BJ (cell line): Measurements from ENCODE around the gene STK33. TPM values are rescaled to one million over a fixed set of nuclear protein-coding genes. Genes with fewer than 3 reads are reported as not detected.

Experiments used
- CTCF ChIA-PET: fragments of 350-600 bp; formaldehyde crosslinking; extraction: SDS; loops from one replicate; lab custom pipeline; 2021; ENCODE audit warnings: antibody characterized with exemption, inconsistent platforms; lab: Yijun Ruan, JAX
- POLR2A ChIA-PET: fragments of 300-600 bp; sonication (Branson Sonifier 250); formaldehyde crosslinking; extraction: SDS; loops from one replicate; lab custom pipeline; 2021; ENCODE audit warnings: antibody characterized with exemption; lab: Charles Lee
- DNase-seq: peaks from one replicate; pipeline ENCODE4 v3.0.0-alpha.2; 2011; ENCODE audit warnings: low read depth
- H3K27me3 ChIP-seq: 2 replicates; pipeline ENCODE4 v1.6.0; 2011; ENCODE audit warnings: low read length; ENCODE audit not compliant: control insufficient read depth, insufficient read depth
- H3K36me3 ChIP-seq: 2 replicates; pipeline ENCODE4 v1.5.1; 2011; ENCODE audit warnings: low read length; ENCODE audit not compliant: control insufficient read depth, insufficient read depth
- H3K4me3 ChIP-seq: 2 replicates; pipeline ENCODE4 v1.5.1; 2011; ENCODE audit warnings: low read depth, mild to moderate bottlenecking, control low read depth, low read length
- polyA plus RNA-seq: library from polyadenylated mRNA; depleted of rRNA; stranded (reverse); fragments of >200 nt; gene quantifications from 2 replicates; pipeline ENCODE4 v1.2.3, GENCODE V29; 2011
- TF ChIP-seq, protein P1 (sequence below): IDR thresholded peaks from 2 replicates; pipeline ENCODE4 v1.5.1; 2011; ENCODE audit warnings: low read depth, mild to moderate bottlenecking, control low read depth, inconsistent platforms, low read length, moderate library complexity; ENCODE audit not compliant: insufficient read depth

The STK33 gene
- polyA plus RNA-seq, 1 experiment, result 3.0 TPM

DNA sequence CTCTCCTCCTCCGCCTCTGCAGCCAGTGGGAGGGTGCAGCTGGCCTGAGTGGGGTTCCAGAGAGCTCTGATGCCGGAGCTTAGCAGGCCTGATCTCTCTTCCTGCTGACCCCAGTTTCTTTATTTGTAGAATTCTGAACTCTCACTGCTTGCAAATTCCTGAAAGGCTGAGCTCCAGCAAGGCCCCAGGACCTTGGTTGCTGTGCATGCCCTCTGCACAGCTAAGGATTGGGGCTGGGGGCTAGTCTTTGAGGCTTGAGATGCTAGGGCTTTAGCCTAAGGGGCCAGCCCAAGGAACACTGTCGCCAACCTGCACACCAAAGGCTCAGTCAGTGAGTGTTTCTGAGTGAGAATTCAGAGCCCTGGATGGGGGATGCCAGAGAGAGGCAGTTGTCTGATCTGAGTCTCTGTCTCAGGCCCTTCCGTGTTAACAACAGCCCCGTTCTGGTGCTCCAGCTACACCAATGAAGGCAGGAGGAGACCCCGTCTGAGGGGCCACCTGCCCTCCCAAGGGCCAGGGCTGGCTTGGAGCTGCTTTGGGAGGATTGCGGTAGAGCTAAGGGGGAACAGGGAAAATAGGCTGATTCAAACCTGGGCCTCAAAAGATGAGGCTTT, 224.3 kb downstream of the STK33 start:
- Histone ChIP-seq H3K36me3 (no peaks in the 10 kb centered on the region), H3K27me3 (peaks cover 7% of the 10 kb centered on the region), H3K4me3 (no peak overlapping the region)
- TF ChIP-seq, protein P1, sequence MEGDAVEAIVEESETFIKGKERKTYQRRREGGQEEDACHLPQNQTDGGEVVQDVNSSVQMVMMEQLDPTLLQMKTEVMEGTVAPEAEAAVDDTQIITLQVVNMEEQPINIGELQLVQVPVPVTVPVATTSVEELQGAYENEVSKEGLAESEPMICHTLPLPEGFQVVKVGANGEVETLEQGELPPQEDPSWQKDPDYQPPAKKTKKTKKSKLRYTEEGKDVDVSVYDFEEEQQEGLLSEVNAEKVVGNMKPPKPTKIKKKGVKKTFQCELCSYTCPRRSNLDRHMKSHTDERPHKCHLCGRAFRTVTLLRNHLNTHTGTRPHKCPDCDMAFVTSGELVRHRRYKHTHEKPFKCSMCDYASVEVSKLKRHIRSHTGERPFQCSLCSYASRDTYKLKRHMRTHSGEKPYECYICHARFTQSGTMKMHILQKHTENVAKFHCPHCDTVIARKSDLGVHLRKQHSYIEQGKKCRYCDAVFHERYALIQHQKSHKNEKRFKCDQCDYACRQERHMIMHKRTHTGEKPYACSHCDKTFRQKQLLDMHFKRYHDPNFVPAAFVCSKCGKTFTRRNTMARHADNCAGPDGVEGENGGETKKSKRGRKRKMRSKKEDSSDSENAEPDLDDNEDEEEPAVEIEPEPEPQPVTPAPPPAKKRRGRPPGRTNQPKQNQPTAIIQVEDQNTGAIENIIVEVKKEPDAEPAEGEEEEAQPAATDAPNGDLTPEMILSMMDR, result no peak
- no peak for DNase-seq
- ChIA-PET CTCF (interaction anchor here (0.6 to 0.7 kb wide), 2 partner anchors 14 to 489 kb away, joined by 3 to 7 read pairs; no protein-coding TSS in a partner anchor), POLR2A (no interaction called here)

- H3K4me3 ChIP-seq, result no peak overlapping the region
- TF ChIP-seq, protein P1, result no peak
- ChIA-PET POLR2A (no interaction called here), CTCF (interaction anchor here (0.6 to 1.0 kb wide), 2 partner anchors 14 to 106 kb away, joined by 3 read pairs; partner anchors contain the start of gene LMO1)
- no peak for DNase-seq
- H3K36me3 ChIP-seq, result no peaks in the 10 kb centered on the region
- peaks cover 7% of the 10 kb centered on the region for H3K27me3 ChIP-seq
Measured at GRCh38 chr11:8368772-8369171, 225.3 kb downstream of the STK33 start.

DNA sequence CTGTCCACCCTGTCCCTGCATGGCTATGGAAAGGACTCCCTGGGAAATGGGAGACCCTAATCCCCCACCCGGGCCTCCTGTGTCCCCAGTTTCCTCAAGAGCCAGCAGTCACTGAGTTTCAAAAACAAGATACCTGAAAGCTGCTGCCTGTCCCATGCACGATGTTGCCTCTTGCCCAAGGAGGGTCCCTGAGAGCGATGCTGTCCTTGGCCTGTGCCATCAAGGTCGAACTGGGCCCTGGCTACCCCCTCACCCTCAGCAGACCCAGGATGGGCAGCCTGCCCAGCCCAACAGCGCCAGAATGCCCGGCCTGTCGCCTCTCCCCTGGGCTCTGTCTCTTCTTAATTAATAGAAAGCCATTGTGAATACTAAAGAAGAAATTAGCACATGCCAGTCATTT, 225.8 kb downstream of the STK33 start:
- ChIA-PET CTCF (interaction anchor here (1.0 kb wide), 1 partner anchor 105 kb away, joined by 3 read pairs; the partner anchor contains the start of gene LMO1), POLR2A (no interaction called here)
- TF ChIP-seq, protein P1, result no peak
- no peak for DNase-seq
- Histone ChIP-seq H3K4me3 (no peak overlapping the region), H3K27me3 (peaks cover 7% of the 10 kb centered on the region), H3K36me3 (no peaks in the 10 kb centered on the region)

DNA sequence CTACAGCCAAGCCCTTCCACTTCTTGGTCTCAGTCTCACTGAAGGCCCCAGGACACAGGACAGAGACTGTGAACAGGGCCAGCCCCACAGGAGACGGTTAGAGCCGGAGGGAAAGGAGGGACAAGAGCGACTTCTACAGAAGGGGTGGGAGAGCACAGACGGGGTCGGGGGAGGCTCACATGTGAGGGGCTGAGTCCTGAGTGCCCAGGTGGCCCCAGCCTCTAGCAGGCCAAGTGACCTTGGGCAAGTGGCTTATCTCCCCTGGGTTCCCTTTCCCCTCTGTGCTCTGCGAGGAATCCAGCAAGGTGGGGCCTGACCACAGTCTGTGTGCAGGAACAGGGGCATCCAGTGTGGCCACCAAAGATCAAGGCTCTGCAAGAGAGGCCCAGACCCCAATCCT, 227.7 kb downstream of the STK33 start:
- Histone ChIP-seq H3K27me3 (peaks cover 7% of the 10 kb centered on the region), H3K36me3 (no peaks in the 10 kb centered on the region), H3K4me3 (no peak overlapping the region)
- CTCF ChIA-PET, result no interaction called here
- DNase-seq, result no peak
- TF ChIP-seq, protein P1, result no peak
- POLR2A ChIA-PET, result no interaction called here

DNA sequence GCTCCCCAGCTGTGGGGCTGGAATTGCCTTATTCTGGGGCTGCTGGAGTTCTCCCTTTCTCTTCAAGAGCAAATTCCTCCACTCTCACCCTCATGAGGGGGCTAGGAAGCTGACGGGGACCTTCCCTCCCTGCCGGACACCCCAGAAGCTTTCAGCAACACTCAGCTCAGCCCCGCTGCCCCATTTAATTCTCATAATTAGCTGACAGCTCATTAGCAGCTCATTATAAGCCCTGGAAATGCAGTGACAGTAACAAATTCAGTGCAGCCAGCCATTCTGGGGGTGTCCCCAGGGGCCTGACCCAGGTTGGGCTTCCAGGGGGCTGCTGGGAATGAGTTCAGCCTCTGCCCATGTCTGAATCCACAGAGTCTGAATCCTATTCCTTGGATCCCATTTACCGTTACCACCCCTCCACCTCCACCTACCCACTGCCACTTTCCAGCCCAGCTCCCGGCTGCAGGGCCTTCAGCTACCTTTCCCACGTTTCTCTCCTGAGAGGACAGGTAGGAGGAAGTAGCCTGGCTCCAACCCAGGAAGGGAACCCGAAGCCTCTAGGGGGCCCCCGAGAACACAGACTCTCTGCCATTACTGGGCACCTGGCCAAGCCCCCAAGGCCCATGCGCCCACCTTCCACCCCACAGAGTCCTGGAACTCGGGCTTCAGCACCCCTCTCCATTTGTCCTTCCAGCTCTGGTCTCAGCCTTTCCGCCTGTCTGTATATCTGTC, 228.6 kb downstream of the STK33 start:
- no peak for DNase-seq
- ChIA-PET POLR2A (no interaction called here), CTCF (interaction anchor here (0.6 kb wide), 1 partner anchor 170 kb away, joined by 3 read pairs; no protein-coding TSS in a partner anchor)
- no peak overlapping the region for H3K4me3 ChIP-seq
- no peaks in the 10 kb centered on the region for H3K36me3 ChIP-seq
- TF ChIP-seq, protein P1, result no peak
- peaks cover 7% of the 10 kb centered on the region for H3K27me3 ChIP-seq
